SK-N-SH treated with all-trans-retinoic acid at 6 μM for 48 hours (cell line): ENCODE data around the gene INCENP.

Experiments
- ATAC-seq: fragments of 200-7000 bp; cut with Tn5 transposase; 3 replicates; pipeline ENCODE4 v1.9.1; 2020; ENCODE audit warnings: mild to moderate bottlenecking, moderate library complexity
- ARNTL ChIP-seq: fragments of 450-650 bp; formaldehyde crosslinking; IDR thresholded peaks from 2 replicates; pipeline ENCODE4 v1.5.0; 2020; ENCODE audit warnings: low read depth, mild to moderate bottlenecking, moderate library complexity, borderline replicate concordance
- BACH2 ChIP-seq: fragments of 250-450 bp; sonication (Bioruptor Pico); IDR thresholded peaks from 2 replicates; pipeline ENCODE4 v1.9.0; 2021; ENCODE audit warnings: mild to moderate bottlenecking, borderline replicate concordance
- CSDC2 ChIP-seq: fragments of 250-450 bp; sonication (Bioruptor Pico); IDR thresholded peaks from 2 replicates; pipeline ENCODE4 v1.5.0; 2020; ENCODE audit warnings: mild to moderate bottlenecking, moderate library complexity
- ESRRG ChIP-seq: fragments of 250-450 bp; sonication (Bioruptor Pico); IDR thresholded peaks from 2 replicates; pipeline ENCODE4 v1.6.1; 2021; ENCODE audit warnings: mild to moderate bottlenecking
- ISL1 ChIP-seq: fragments of 250-450 bp; sonication (Bioruptor Pico); IDR thresholded peaks from 2 replicates; pipeline ENCODE4 v2.1.2; 2022; ENCODE audit warnings: mild to moderate bottlenecking, moderate library complexity
- OSR1 ChIP-seq: fragments of 250-450 bp; sonication (Bioruptor Pico); IDR thresholded peaks from 2 replicates; pipeline ENCODE4 v1.8.0; 2022; ENCODE audit warnings: moderate library complexity, mild to moderate bottlenecking, inconsistent platforms
- PPARA ChIP-seq: fragments of 250-450 bp; sonication (Bioruptor Pico); IDR thresholded peaks from 2 replicates; pipeline ENCODE4 v1.5.0; 2020; ENCODE audit warnings: mild to moderate bottlenecking, borderline replicate concordance
- RARB ChIP-seq: fragments of 250-450 bp; sonication (Bioruptor Pico); IDR thresholded peaks from 2 replicates; pipeline ENCODE4 v1.8.0; 2021; ENCODE audit warnings: mild to moderate bottlenecking, moderate library complexity
- SNAI2 ChIP-seq: fragments of 250-450 bp; sonication (Bioruptor Pico); IDR thresholded peaks from 2 replicates; pipeline ENCODE4 v1.5.0; 2020; ENCODE audit warnings: mild to moderate bottlenecking, moderate library complexity
- TCF4 ChIP-seq: fragments of 250-450 bp; sonication (Bioruptor Pico); IDR thresholded peaks from 2 replicates; pipeline ENCODE4 v1.8.0; 2021; ENCODE audit warnings: mild to moderate bottlenecking, moderate library complexity, borderline replicate concordance
- TOX ChIP-seq: fragments of 250-450 bp; sonication (Bioruptor Pico); IDR thresholded peaks from 2 replicates; pipeline ENCODE4 v1.8.0; 2021; ENCODE audit warnings: mild to moderate bottlenecking, moderate library complexity, borderline replicate concordance
- ZC3H10 ChIP-seq: fragments of 250-450 bp; sonication (Bioruptor Pico); IDR thresholded peaks from 2 replicates; pipeline ENCODE4 v1.5.1; 2021; ENCODE audit warnings: mild to moderate bottlenecking, moderate library complexity
- ZFP3 ChIP-seq: fragments of 250-450 bp; sonication (Bioruptor Pico); IDR thresholded peaks from 2 replicates; pipeline ENCODE4 v1.5.0; 2020; ENCODE audit warnings: mild to moderate bottlenecking, moderate library complexity
- ZFP30 ChIP-seq: fragments of 450-650 bp; formaldehyde crosslinking; IDR thresholded peaks from 2 replicates; pipeline ENCODE4 v1.5.0; 2022; ENCODE audit warnings: mild to moderate bottlenecking, moderate library complexity
- ZNF565 ChIP-seq: fragments of 450-650 bp; formaldehyde crosslinking; conservative IDR thresholded peaks from 2 replicates; pipeline ENCODE4 v1.5.0; 2020; ENCODE audit warnings: low read depth, mild to moderate bottlenecking, moderate library complexity
- ZNF70 ChIP-seq: fragments of 450-650 bp; formaldehyde crosslinking; IDR thresholded peaks from 2 replicates; pipeline ENCODE4 v1.5.0; 2020; ENCODE audit warnings: mild to moderate bottlenecking, moderate library complexity
- TF ChIP-seq, protein P1 (sequence below): fragments of 250-450 bp; sonication (Bioruptor Pico); IDR thresholded peaks from 2 replicates; pipeline ENCODE4 v1.8.0; 2021; ENCODE audit warnings: low read depth, mild to moderate bottlenecking, moderate library complexity, borderline replicate concordance
- TF ChIP-seq, protein P2 (sequence below): fragments of 250-450 bp; sonication (Bioruptor Pico); IDR thresholded peaks from 2 replicates; pipeline ENCODE4 v1.5.1; 2020; ENCODE audit warnings: low read depth, mild to moderate bottlenecking, moderate library complexity
- TF ChIP-seq, protein P3 (sequence below): fragments of 250-450 bp; sonication (Bioruptor Pico); IDR thresholded peaks from 2 replicates; pipeline ENCODE4 v1.5.1; 2021; ENCODE audit warnings: mild to moderate bottlenecking, moderate library complexity
- TF ChIP-seq, protein P4 (sequence below): fragments of 250-450 bp; sonication (Bioruptor Pico); IDR thresholded peaks from 2 replicates; pipeline ENCODE4 v1.8.0; 2020; ENCODE audit warnings: mild to moderate bottlenecking, moderate library complexity, borderline replicate concordance
- TF ChIP-seq, protein P5 (sequence below): fragments of 250-450 bp; sonication (Bioruptor Pico); IDR thresholded peaks from 2 replicates; pipeline ENCODE4 v1.5.0; 2020; ENCODE audit warnings: mild to moderate bottlenecking, moderate library complexity

The INCENP gene

DNA sequence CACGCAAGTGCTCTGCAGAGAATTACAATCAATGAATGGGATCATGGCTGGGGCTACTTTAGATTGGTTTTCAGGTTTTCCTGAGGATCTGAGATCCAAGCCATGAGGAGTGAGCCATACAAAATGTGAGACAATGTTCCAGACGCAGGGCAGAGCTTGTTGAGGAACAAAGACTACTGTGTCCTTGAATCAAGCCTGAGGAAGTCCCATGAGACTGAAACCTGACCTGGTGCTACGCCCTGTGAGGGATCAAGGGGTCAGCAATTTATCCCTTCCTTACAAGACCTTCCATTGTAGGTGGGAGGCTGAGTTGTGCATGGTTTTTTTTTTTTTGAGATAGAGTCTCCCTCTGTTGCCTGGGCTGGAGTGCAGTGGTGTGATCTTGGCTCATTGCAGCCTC lies 2.1 kb downstream of the INCENP start:
- no peak for ATAC-seq
- TF ChIP-seq BACH2 (CRISPR knock-in tag), result no peak

DNA sequence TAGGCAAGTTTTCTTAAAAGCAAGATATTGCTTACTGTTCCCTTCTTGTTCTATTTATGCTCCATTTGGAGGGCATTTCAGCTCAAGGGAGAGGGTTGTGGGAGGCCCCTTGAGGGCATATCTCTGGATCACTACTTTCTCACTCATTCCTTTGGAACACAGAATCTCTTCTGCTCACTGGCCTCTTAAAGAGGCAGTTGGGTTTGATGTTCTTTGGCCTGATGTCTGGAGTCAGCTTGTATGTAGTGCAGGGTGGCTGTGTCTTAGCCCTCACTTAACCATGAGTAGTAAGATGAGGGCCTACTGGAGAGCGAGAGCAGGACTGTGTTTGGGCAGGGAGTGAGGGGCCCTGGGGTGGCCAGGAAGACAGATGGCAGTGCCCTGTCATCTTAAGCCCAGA lies 3.6 kb downstream of the INCENP start:
- no peak for ATAC-seq
- TF ChIP-seq OSR1 (CRISPR knock-in tag), result no peak
- no peak for TF ChIP-seq RARB
- no peak for TF ChIP-seq ZC3H10 (CRISPR knock-in tag)
- TF ChIP-seq, protein P1, sequence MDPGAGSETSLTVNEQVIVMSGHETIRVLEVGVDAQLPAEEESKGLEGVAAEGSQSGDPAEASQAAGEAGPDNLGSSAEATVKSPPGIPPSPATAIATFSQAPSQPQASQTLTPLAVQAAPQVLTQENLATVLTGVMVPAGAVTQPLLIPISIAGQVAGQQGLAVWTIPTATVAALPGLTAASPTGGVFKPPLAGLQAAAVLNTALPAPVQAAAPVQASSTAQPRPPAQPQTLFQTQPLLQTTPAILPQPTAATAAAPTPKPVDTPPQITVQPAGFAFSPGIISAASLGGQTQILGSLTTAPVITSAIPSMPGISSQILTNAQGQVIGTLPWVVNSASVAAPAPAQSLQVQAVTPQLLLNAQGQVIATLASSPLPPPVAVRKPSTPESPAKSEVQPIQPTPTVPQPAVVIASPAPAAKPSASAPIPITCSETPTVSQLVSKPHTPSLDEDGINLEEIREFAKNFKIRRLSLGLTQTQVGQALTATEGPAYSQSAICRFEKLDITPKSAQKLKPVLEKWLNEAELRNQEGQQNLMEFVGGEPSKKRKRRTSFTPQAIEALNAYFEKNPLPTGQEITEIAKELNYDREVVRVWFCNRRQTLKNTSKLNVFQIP (CRISPR knock-in tag), result no peak
- TF ChIP-seq PPARA, result no peak
- TF ChIP-seq, protein P2, sequence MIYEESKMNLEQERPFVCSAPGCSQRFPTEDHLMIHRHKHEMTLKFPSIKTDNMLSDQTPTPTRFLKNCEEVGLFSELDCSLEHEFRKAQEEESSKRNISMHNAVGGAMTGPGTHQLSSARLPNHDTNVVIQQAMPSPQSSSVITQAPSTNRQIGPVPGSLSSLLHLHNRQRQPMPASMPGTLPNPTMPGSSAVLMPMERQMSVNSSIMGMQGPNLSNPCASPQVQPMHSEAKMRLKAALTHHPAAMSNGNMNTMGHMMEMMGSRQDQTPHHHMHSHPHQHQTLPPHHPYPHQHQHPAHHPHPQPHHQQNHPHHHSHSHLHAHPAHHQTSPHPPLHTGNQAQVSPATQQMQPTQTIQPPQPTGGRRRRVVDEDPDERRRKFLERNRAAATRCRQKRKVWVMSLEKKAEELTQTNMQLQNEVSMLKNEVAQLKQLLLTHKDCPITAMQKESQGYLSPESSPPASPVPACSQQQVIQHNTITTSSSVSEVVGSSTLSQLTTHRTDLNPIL (CRISPR knock-in tag), result no peak
- no peak for TF ChIP-seq SNAI2 (CRISPR knock-in tag)
- no peak for TF ChIP-seq ZFP30
- TF ChIP-seq BACH2 (CRISPR knock-in tag), result no peak
- no peak for TF ChIP-seq ZFP3 (CRISPR knock-in tag)
- no peak for TF ChIP-seq ISL1 (CRISPR knock-in tag)
- TF ChIP-seq, protein P3, sequence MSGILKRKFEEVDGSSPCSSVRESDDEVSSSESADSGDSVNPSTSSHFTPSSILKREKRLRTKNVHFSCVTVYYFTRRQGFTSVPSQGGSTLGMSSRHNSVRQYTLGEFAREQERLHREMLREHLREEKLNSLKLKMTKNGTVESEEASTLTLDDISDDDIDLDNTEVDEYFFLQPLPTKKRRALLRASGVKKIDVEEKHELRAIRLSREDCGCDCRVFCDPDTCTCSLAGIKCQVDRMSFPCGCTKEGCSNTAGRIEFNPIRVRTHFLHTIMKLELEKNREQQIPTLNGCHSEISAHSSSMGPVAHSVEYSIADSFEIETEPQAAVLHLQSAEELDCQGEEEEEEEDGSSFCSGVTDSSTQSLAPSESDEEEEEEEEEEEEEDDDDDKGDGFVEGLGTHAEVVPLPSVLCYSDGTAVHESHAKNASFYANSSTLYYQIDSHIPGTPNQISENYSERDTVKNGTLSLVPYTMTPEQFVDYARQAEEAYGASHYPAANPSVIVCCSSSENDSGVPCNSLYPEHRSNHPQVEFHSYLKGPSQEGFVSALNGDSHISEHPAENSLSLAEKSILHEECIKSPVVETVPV, result no peak
- TF ChIP-seq ZNF70 (CRISPR knock-in tag), result no peak
- TF ChIP-seq ZNF565 (CRISPR knock-in tag), result no peak

DNA sequence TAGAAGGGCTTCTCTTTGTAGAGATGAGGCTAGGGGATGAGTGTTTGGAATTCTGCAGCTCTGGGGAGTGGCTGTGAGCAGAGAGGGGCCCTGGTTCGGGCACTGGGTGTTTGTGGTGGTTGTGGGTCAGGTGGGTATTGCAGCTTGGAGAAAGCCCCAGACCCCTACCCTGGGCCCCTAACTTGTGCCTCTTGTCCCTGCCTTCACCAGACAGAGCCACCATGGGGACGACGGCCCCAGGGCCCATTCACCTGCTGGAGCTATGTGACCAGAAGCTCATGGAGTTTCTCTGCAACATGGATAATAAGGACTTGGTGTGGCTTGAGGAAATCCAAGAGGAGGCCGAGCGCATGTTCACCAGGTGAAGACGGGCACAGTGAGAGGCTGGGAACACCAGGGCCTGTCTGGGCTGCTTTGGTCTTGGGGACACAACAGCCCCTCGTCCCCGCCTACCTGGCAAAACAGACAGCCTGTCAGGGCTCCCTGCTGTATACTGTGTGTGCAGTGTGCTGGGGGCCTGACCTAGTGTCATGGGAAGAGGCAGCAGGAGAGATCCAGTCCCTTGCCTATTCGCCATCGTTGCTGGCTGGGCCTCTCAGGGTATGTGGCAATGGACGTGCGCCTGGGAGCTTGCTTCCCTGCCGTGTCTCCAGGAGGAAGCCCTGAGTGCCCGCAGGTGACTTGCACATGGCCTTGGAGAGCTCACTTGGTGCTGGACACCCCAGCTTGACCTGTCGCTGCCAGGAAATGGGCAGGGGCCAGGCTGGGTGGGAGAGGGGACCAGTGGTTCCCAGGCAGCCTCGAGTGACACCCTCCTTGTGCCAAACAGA lies 4.3 kb downstream of the INCENP start:
- TF ChIP-seq BACH2 (CRISPR knock-in tag), result no peak
- TF ChIP-seq CSDC2 (CRISPR knock-in tag), result no peak
- no peak for TF ChIP-seq ARNTL (CRISPR knock-in tag)
- ATAC-seq, result no peak

DNA sequence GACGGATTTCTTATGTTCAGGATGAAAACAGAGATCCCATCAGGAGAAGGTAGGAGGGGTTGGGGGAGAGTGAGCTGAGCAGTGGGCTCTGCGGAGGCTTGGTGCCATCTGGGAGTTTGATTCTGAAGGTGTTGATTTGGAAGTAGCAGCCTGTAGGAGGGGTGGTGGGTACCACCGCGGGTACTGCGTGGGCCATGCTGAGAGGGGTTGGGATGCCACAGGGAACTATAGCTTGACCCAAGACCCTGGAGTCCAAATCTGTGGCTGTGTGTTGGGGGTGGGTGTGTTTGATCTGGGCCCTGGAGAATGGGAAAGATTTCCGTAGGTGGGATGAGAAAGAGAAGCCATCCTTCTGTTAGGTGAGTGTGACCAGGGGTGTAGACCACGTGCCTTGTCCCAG lies 5.0 kb downstream of the INCENP start:
- TF ChIP-seq ZFP30, result no peak
- TF ChIP-seq, protein P2 (CRISPR knock-in tag), result no peak
- no peak for TF ChIP-seq ISL1 (CRISPR knock-in tag)
- TF ChIP-seq OSR1 (CRISPR knock-in tag), result no peak
- no peak for TF ChIP-seq BACH2 (CRISPR knock-in tag)
- TF ChIP-seq RARB, result no peak
- no peak for TF ChIP-seq TOX
- TF ChIP-seq, protein P3, result no peak
- TF ChIP-seq, protein P4, sequence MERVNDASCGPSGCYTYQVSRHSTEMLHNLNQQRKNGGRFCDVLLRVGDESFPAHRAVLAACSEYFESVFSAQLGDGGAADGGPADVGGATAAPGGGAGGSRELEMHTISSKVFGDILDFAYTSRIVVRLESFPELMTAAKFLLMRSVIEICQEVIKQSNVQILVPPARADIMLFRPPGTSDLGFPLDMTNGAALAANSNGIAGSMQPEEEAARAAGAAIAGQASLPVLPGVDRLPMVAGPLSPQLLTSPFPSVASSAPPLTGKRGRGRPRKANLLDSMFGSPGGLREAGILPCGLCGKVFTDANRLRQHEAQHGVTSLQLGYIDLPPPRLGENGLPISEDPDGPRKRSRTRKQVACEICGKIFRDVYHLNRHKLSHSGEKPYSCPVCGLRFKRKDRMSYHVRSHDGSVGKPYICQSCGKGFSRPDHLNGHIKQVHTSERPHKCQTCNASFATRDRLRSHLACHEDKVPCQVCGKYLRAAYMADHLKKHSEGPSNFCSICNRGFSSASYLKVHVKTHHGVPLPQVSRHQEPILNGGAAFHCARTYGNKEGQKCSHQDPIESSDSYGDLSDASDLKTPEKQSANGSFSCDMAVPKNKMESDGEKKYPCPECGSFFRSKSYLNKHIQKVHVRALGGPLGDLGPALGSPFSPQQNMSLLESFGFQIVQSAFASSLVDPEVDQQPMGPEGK, result no peak
- TF ChIP-seq CSDC2 (CRISPR knock-in tag), result no peak
- TF ChIP-seq SNAI2 (CRISPR knock-in tag), result no peak
- TF ChIP-seq, protein P5, sequence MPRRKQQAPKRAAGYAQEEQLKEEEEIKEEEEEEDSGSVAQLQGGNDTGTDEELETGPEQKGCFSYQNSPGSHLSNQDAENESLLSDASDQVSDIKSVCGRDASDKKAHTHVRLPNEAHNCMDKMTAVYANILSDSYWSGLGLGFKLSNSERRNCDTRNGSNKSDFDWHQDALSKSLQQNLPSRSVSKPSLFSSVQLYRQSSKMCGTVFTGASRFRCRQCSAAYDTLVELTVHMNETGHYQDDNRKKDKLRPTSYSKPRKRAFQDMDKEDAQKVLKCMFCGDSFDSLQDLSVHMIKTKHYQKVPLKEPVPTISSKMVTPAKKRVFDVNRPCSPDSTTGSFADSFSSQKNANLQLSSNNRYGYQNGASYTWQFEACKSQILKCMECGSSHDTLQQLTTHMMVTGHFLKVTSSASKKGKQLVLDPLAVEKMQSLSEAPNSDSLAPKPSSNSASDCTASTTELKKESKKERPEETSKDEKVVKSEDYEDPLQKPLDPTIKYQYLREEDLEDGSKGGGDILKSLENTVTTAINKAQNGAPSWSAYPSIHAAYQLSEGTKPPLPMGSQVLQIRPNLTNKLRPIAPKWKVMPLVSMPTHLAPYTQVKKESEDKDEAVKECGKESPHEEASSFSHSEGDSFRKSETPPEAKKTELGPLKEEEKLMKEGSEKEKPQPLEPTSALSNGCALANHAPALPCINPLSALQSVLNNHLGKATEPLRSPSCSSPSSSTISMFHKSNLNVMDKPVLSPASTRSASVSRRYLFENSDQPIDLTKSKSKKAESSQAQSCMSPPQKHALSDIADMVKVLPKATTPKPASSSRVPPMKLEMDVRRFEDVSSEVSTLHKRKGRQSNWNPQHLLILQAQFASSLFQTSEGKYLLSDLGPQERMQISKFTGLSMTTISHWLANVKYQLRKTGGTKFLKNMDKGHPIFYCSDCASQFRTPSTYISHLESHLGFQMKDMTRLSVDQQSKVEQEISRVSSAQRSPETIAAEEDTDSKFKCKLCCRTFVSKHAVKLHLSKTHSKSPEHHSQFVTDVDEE, result no peak
- TF ChIP-seq TCF4 (CRISPR knock-in tag), result no peak
- no peak for TF ChIP-seq ZNF565 (CRISPR knock-in tag)
- no peak for TF ChIP-seq ESRRG (CRISPR knock-in tag)
- no peak for ATAC-seq
